Spleen (tissue), 11 donors: ENCODE data around the gene RRAGB. TPM values are rescaled to one million over a fixed set of nuclear protein-coding genes. Genes with fewer than 3 reads are reported as not detected.
A peak's percentile ranks its signal among the peaks of the same experiment; 100 is the strongest.

ENCODE experiments used
- DNase-seq: peaks from one replicate; pipeline ENCODE4 v3.0.0-alpha.2; 2020
- H3K27ac ChIP-seq, 8 donors: fragments of 200-600 bp; sonication (generic) in 7 of 8; 1 replicate in 4 of 8; 2 replicates in 4 of 8; pipeline versions ENCODE4 v1.5.0 to v1.8.0; 2016 to 2021; ENCODE audit warnings: inconsistent platforms in 4 of 8, mild to moderate bottlenecking in 4 of 8, moderate library complexity in 1 of 8
- H3K27me3 ChIP-seq, 7 donors: fragments of 200-600 bp; sonication (generic) in 6 of 7; replicated peaks in 1 of 7; 1 replicate in 4 of 7; 2 replicates in 3 of 7; pipeline versions ENCODE4 v1.5.0 to v1.8.0; 2016 to 2021; ENCODE audit warnings: inconsistent platforms in 3 of 7, mild to moderate bottlenecking in 1 of 7
- H3K36me3 ChIP-seq, 6 donors: fragments of 200-600 bp; sonication (generic) in 5 of 6; 1 replicate in 4 of 6; 2 replicates in 2 of 6; pipeline versions ENCODE4 v1.5.0 to v1.8.0; 2016 to 2021; ENCODE audit warnings: inconsistent platforms in 2 of 6
- H3K4me1 ChIP-seq, 6 donors: fragments of 200-600 bp; sonication (generic) in 5 of 6; 1 replicate in 3 of 6; 2 replicates in 3 of 6; pipeline versions ENCODE4 v1.5.0 to v1.8.0; 2016 to 2021; ENCODE audit warnings: inconsistent platforms in 3 of 6
- H3K4me3 ChIP-seq, 8 donors: fragments of 200-600 bp; sonication (generic) in 7 of 8; 1 replicate in 4 of 8; 2 replicates in 4 of 8; pipeline versions ENCODE4 v1.5.0 to v1.8.0; 2016 to 2021; ENCODE audit warnings: inconsistent platforms in 4 of 8, mild to moderate bottlenecking in 4 of 8, moderate library complexity in 2 of 8
- H3K9me3 ChIP-seq, 8 donors: fragments of 200-600 bp; sonication (generic) in 7 of 8; 1 replicate in 4 of 8; 2 replicates in 4 of 8; pipeline versions ENCODE4 v1.5.0 to v1.8.0; 2016 to 2021; ENCODE audit warnings: inconsistent platforms in 4 of 8
- POLR2A ChIP-seq, 3 donors: fragments of 450-650 bp; IDR thresholded peaks; one replicate each; pipeline ENCODE4 v1.5.1; 2017; ENCODE audit warnings: antibody characterized with exemption in 3 of 3, mild to moderate bottlenecking in 1 of 3
- POLR2AphosphoS5 ChIP-seq, 3 donors: sonication (generic); formaldehyde crosslinking; IDR thresholded peaks; one replicate each; pipeline ENCODE4 v1.5.1; 2017; ENCODE audit warnings: antibody characterized with exemption in 3 of 3
- WGBS, 5 donors: extraction: QIAGEN DNeasy Blood & Tissue Kit in 3 of 5; methylation state at CpG; one replicate each; pipeline versions ENCODE4 v1.1.5 to v1.1.7; 2013 to 2018; 5-methylcytosine and 5-hydroxymethylcytosine counted together
- intact Hi-C: fragments of 100-400 bp; cut with DNase I; formaldehyde crosslinking; loops from one replicate; pipeline ENCODE4 v1.15.0; 2023; ENCODE audit warnings: low total_unique reads
- polyA plus RNA-seq, 3 donors: library from polyadenylated mRNA; stranded (reverse); fragments of 200-250 nt; gene quantifications; one replicate each; pipeline ENCODE4 v1.2.1, GENCODE V29; 2013
- total RNA-seq, 7 donors: library from RNA; depleted of rRNA in 3 of 7; stranded (reverse); fragments of >200 nt in 3 of 7; fragmentation: NEBNext Ultra II Directional in 4 of 7; extraction: Animal tissue kit (Norgen Biotek cat#: 25700) in 4 of 7; gene quantifications; one replicate each; pipeline versions ENCODE4 v1.1.0 to v1.2.1, GENCODE V29; 2016 to 2021
- TF ChIP-seq, protein P1 (sequence below), 11 experiments: fragments of 200-600 bp in 7 of 11; fragments of 450-650 bp in 4 of 11; sonication (generic) in 4 of 11; IDR thresholded peaks in 8 of 11; conservative IDR thresholded peaks in 3 of 11; 1 replicate in 7 of 11; 2 replicates in 4 of 11; pipeline versions ENCODE4 v1.4.0 to v1.8.0; 2016 to 2021; ENCODE audit warnings: antibody characterized with exemption in 11 of 11, inconsistent platforms in 4 of 11, mild to moderate bottlenecking in 1 of 11
- donor health status: healthy with polysubstance abuse.
- donor health status: DM: no; HTN: no; CAD: no; lungs with moderate emphysema.
- donor health status: DM: no; HTN: no; CAD: no.
- donor health status: Bipolar disorder and iron deficiency.
- donor health status: healthy.
- donor health status: DM: no; HTN: no; CAD: no.
- donor health status: DM: yes; HTN: yes; CAD: no.

RRAGB gene
- total and polyA plus RNA-seq, 10 donors = 16.0 to 30.7 (median 18.3) TPM

DNA sequence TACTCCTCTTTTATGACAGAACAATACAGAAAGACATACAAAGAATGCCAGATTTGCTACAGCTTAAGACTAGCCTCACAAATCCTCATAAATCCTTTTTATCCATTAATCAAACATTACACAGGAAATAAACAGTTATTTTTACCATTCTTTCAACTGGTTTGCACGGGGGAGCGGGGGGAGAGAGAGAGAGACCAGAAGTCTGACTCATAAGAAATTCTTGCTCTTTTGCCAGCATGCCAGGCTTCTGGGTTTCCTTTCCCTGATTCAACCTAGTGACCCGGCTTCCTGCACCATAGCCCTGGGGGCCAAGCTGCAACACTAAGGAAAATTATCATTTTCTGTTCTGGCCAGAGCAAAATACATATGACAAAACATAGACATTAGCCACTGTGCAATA is 6.8 kb upstream of the RRAGB start:
- H3K4me3 ChIP-seq = no peak overlapping the region
- intact Hi-C loops = no loop called here
- peaks cover 0 to 41% (median 23%) of the 10 kb centered on the region in 8 donors for H3K9me3 ChIP-seq
- H3K4me1 ChIP-seq = peaks cover 0 to 11% (median 0%) of the 10 kb centered on the region in 6 donors
- H3K27ac ChIP-seq = peak overlapping the region in 4 of 8 donors; percentile 18 to 56 (median 40)
- H3K27me3 ChIP-seq = no peaks in the 10 kb centered on the region
- DNase-seq = no peak
- H3K36me3 ChIP-seq = no peaks in the 10 kb centered on the region
- TF ChIP-seq POLR2AphosphoS5 (IDR thresholded peaks at IDR 0.05) = peak in 1 of 3 donors; percentile 8
- TF ChIP-seq, protein P1, sequence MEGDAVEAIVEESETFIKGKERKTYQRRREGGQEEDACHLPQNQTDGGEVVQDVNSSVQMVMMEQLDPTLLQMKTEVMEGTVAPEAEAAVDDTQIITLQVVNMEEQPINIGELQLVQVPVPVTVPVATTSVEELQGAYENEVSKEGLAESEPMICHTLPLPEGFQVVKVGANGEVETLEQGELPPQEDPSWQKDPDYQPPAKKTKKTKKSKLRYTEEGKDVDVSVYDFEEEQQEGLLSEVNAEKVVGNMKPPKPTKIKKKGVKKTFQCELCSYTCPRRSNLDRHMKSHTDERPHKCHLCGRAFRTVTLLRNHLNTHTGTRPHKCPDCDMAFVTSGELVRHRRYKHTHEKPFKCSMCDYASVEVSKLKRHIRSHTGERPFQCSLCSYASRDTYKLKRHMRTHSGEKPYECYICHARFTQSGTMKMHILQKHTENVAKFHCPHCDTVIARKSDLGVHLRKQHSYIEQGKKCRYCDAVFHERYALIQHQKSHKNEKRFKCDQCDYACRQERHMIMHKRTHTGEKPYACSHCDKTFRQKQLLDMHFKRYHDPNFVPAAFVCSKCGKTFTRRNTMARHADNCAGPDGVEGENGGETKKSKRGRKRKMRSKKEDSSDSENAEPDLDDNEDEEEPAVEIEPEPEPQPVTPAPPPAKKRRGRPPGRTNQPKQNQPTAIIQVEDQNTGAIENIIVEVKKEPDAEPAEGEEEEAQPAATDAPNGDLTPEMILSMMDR (IDR thresholded peaks at IDR 0.05 in 8 of 11, conservative IDR thresholded peaks at IDR 0.05 in 3 of 11) = no peak
- 10 to 46% (median 17%) methylated on average over 3 of the region's 3 CpGs for WGBS, 5 donors

DNA sequence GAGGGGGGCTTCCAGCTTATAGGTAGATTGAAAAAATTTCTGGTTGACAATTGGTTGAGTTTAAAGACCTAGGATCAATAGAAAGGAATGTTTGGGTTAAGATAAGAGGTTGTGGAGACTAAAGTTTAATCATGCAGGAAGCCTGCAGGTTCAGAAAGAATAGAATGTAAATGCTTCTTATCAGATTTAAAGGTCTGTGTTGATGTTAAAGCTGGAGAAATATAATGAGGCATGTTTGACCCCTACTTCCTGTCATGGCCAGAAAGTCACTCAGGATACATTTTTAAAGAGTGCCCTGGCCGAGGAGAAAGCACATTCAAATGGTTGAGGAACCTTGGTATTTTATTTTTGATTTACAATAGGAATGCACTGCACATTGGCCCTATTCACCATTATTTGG is 3.9 kb upstream of the RRAGB start:
- H3K27ac ChIP-seq = peak overlapping the region in 2 of 8 donors; percentile 13 to 31
- H3K27me3 ChIP-seq = no peaks in the 10 kb centered on the region
- WGBS, 5 donors = 8 to 40% (median 13%) methylated on average over 1 of the region's 1 CpG
- intact Hi-C loops = no loop called here
- H3K4me1 ChIP-seq = peaks cover 0 to 15% (median 8%) of the 10 kb centered on the region in 6 donors
- H3K36me3 ChIP-seq = no peaks in the 10 kb centered on the region
- no peak for DNase-seq
- peaks cover 0 to 26% (median 19%) of the 10 kb centered on the region in 8 donors for H3K9me3 ChIP-seq
- no peak overlapping the region for H3K4me3 ChIP-seq
- TF ChIP-seq, protein P1 (IDR thresholded peaks at IDR 0.05 in 8 of 11, conservative IDR thresholded peaks at IDR 0.05 in 3 of 11) = no peak
- no peak for TF ChIP-seq POLR2A (IDR thresholded peaks at IDR 0.05)
- no peak for TF ChIP-seq POLR2AphosphoS5 (IDR thresholded peaks at IDR 0.05)

DNA sequence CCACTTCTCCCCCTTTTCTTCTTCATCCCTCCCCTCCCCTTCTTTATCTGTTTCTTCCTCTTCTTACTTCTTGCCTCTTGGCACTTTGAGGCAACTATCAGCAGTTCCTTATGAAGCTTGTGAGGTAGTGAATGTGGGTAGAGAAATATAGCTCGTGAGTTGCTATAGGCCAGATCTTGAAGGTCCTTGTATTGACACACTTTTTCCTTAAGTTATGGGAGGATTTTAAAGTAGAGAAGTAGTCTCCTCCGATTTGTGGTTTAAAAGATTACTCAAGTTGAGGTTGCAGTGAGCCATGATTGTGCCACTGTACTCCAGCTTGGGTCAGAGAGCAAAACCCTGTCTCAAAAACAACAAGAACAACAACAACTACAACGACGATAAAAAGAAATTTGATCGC is 3.4 kb upstream of the RRAGB start:
- Histone ChIP-seq H3K9me3 (peaks cover 0 to 21% (median 13%) of the 10 kb centered on the region in 8 donors), H3K27me3 (no peaks in the 10 kb centered on the region), H3K36me3 (no peaks in the 10 kb centered on the region), H3K4me3 (no peak overlapping the region), H3K27ac (peak overlapping the region in 2 of 8 donors; percentile 13 to 31), H3K4me1 (peaks cover 4 to 20% (median 13%) of the 10 kb centered on the region in 6 donors)
- WGBS, 5 donors = 51 to 81% (median 72%) methylated on average over 5 of the region's 5 CpGs
- DNase-seq = no peak
- TF ChIP-seq POLR2AphosphoS5 (IDR thresholded peaks at IDR 0.05) = no peak
- TF ChIP-seq, protein P1 (IDR thresholded peaks at IDR 0.05 in 8 of 11, conservative IDR thresholded peaks at IDR 0.05 in 3 of 11) = no peak
- TF ChIP-seq POLR2A (IDR thresholded peaks at IDR 0.05) = no peak
- intact Hi-C loops = no loop called here

DNA sequence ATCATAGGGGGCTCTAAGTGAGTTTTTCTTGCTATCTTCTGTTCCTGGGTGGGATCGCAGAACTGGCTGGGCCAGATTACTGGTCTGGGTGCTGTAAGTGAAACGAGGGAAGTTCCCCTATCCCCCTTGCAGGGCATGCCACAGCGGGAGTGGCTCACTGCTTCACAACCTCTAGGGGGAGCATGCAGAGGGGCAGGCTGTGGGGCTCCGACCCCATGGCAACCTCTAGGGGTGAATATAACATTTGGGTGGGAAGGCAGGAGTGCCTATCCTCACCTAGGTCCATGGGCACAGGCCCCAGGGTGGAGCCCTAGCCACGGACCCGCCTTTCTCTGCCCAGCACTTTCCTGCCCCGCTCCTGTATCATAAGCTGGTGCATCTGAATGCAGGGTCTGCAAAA is 1.7 kb upstream of the RRAGB start:
- peaks cover 0 to 4% (median 0%) of the 10 kb centered on the region in 8 donors for H3K9me3 ChIP-seq
- 63 to 84% (median 69%) methylated on average over 4 to 7 of the region's 7 CpGs for WGBS, 5 donors
- H3K4me3 ChIP-seq = no peak overlapping the region
- peak; percentile 74 for DNase-seq
- no peak for TF ChIP-seq POLR2AphosphoS5 (IDR thresholded peaks at IDR 0.05)
- TF ChIP-seq, protein P1 (IDR thresholded peaks at IDR 0.05 in 8 of 11, conservative IDR thresholded peaks at IDR 0.05 in 3 of 11) = no peak
- no peak for TF ChIP-seq POLR2A (IDR thresholded peaks at IDR 0.05)
- no peaks in the 10 kb centered on the region for H3K27me3 ChIP-seq
- H3K27ac ChIP-seq = no peak overlapping the region
- intact Hi-C loops = no loop called here
- peaks cover 0 to 12% (median 0%) of the 10 kb centered on the region in 6 donors for H3K36me3 ChIP-seq
- H3K4me1 ChIP-seq = peaks cover 4 to 27% (median 18%) of the 10 kb centered on the region in 6 donors
